Endothelial cell of umbilical vein (primary cell): ENCODE measurements around the gene ZNF652. TPM values are rescaled to one million over a fixed set of nuclear protein-coding genes. Genes with fewer than 3 reads are reported as not detected.

Source experiments
- BruUV-seq: library from RNA; stranded (reverse); fragments of 400-500 nt; replicated peaks from 2 replicates; lab custom pipeline; 2021; lab: Mats Ljungman, UMichigan
- CTCF ChIA-PET: fragments of 300-600, 350-600 bp; sonication (Branson Sonifier 250); formaldehyde crosslinking; loops from one replicate; lab custom pipeline; 2021; ENCODE audit warnings: antibody characterized with exemption, inconsistent platforms; lab: Charles Lee
- POLR2A ChIA-PET: fragments of 300-600, 350-600 bp; sonication (Branson Sonifier 250); formaldehyde crosslinking; loops from one replicate; lab custom pipeline; 2021; ENCODE audit warnings: antibody characterized with exemption, inconsistent platforms; lab: Charles Lee
- DNase-seq: peaks from one replicate; pipeline ENCODE4 v3.0.0-alpha.2; 2011; ENCODE audit warnings: low read depth, low spot score
- FAIRE-seq: peaks from 2 replicates; lab custom pipeline; 2011; peaks lifted over from hg19 to GRCh38; lab: Jason Lieb, UNC
- H2AFZ ChIP-seq: 2 replicates; pipeline ENCODE4 v1.6.0; 2012; ENCODE audit warnings: low read depth, low read length, control low read depth, inconsistent platforms
- H3K27ac ChIP-seq: 2 replicates; pipeline ENCODE4 v1.5.1; 2011; ENCODE audit warnings: low read depth, mild to moderate bottlenecking, control low read depth, low read length, moderate library complexity; ENCODE audit not compliant: insufficient read depth
- H3K27me3 ChIP-seq, 2 experiments: 2 replicates each; pipeline versions ENCODE4 v1.6.0 to v1.6.1; 2011; ENCODE audit warnings: low read length in 2 of 2, mixed read lengths in 1 of 2; ENCODE audit not compliant: control insufficient read depth in 2 of 2, insufficient read depth in 2 of 2
- H3K36me3 ChIP-seq, 2 experiments: 2 replicates in 1 of 2; 3 replicates in 1 of 2; pipeline ENCODE4 v1.5.1; 2011; ENCODE audit warnings: low read length in 2 of 2, mild to moderate bottlenecking in 1 of 2, moderate library complexity in 1 of 2; ENCODE audit not compliant: control insufficient read depth in 2 of 2, insufficient read depth in 2 of 2; ENCODE audit errors: extremely low read depth in 1 of 2
- H3K4me1 ChIP-seq: 3 replicates; pipeline ENCODE4 v1.5.1; 2011; ENCODE audit warnings: mild to moderate bottlenecking, low read length; ENCODE audit not compliant: control insufficient read depth, insufficient read depth; ENCODE audit errors: extremely low read depth
- H3K4me2 ChIP-seq: 2 replicates; pipeline ENCODE4 v1.6.1; 2011; ENCODE audit warnings: low read length, control low read depth, mixed read lengths; ENCODE audit not compliant: insufficient read depth
- H3K4me3 ChIP-seq, 3 experiments: fragments of 200-600 bp in 1 of 3; sonication (generic), shearing (Covaris generic) in 1 of 3; replicated peaks in 1 of 3; 2 replicates each; pipeline ENCODE4 v1.5.1; 2011 to 2016; ENCODE audit warnings: control low read depth in 3 of 3, low read length in 3 of 3, mild to moderate bottlenecking in 2 of 3, inconsistent platforms in 1 of 3, low read depth in 1 of 3, moderate library complexity in 1 of 3; ENCODE audit not compliant: insufficient read depth in 1 of 3
- H3K79me2 ChIP-seq: 2 replicates; pipeline ENCODE4 v1.6.0; 2012; ENCODE audit warnings: low read length, inconsistent platforms; ENCODE audit not compliant: control insufficient read depth, insufficient read depth
- H3K9ac ChIP-seq: replicated peaks from 2 replicates; pipeline ENCODE3; 2011; ENCODE audit warnings: low read length, control low read depth; ENCODE audit not compliant: insufficient read depth; ENCODE audit errors: extremely low read depth
- H3K9me1 ChIP-seq: replicated peaks from 3 replicates; pipeline ENCODE4 v1.6.0; 2011; ENCODE audit warnings: mild to moderate bottlenecking, low read length; ENCODE audit not compliant: control insufficient read depth, insufficient read depth; ENCODE audit errors: extremely low read depth
- H3K9me3 ChIP-seq: replicated peaks from 2 replicates; pipeline ENCODE4 v1.5.1; 2012; ENCODE audit warnings: low read length, inconsistent platforms; ENCODE audit not compliant: control insufficient read depth, insufficient read depth
- H4K20me1 ChIP-seq: replicated peaks from 2 replicates; pipeline ENCODE3; 2011; ENCODE audit warnings: mild to moderate bottlenecking, low read length; ENCODE audit not compliant: control insufficient read depth, insufficient read depth; ENCODE audit errors: extremely low read depth
- CTCF ChIP-seq, 2 donors: IDR thresholded peaks; 1 replicate in 1 of 2; 2 replicates in 1 of 2; pipeline ENCODE4 v1.5.1; 2011; ENCODE audit warnings: low read length in 2 of 2, mild to moderate bottlenecking in 2 of 2, moderate library complexity in 2 of 2, control low read depth in 1 of 2, inconsistent platforms in 1 of 2, low read depth in 1 of 2; ENCODE audit not compliant: insufficient read depth in 1 of 2; ENCODE audit errors: extremely low read depth in 1 of 2
- EZH2 ChIP-seq: IDR thresholded peaks from 2 replicates; pipeline ENCODE4 v1.6.1; 2012; ENCODE audit warnings: borderline replicate concordance, low read depth, mild to moderate bottlenecking, moderate library complexity, low read length, inconsistent platforms; ENCODE audit not compliant: severe bottlenecking
- FOS ChIP-seq: IDR thresholded peaks from 2 replicates; pipeline ENCODE4 v1.6.1; 2011; ENCODE audit warnings: mild to moderate bottlenecking, low read length, moderate library complexity, borderline replicate concordance; ENCODE audit not compliant: insufficient read depth
- GATA2 ChIP-seq: IDR thresholded peaks from 2 replicates; pipeline ENCODE4 v1.7.0; 2011; ENCODE audit warnings: low read depth, mild to moderate bottlenecking, moderate library complexity, mixed read lengths, low read length; ENCODE audit not compliant: insufficient read length, insufficient read depth
- JUN ChIP-seq: IDR thresholded peaks from 2 replicates; pipeline ENCODE4 v1.6.1; 2011; ENCODE audit warnings: borderline replicate concordance, low read depth; ENCODE audit not compliant: insufficient read length, insufficient read depth
- MYC ChIP-seq: IDR thresholded peaks from one replicate; pipeline ENCODE4 v1.6.1; 2011; ENCODE audit warnings: mild to moderate bottlenecking, low read depth, low read length
- POLR2A ChIP-seq: IDR thresholded peaks from 2 replicates; pipeline ENCODE4 v1.6.1; 2012; ENCODE audit warnings: low read depth, mild to moderate bottlenecking, control low read depth, low read length
- POLR2AphosphoS5 ChIP-seq: IDR thresholded peaks from 2 replicates; pipeline ENCODE4 v1.6.1; 2012; ENCODE audit warnings: low read depth, mild to moderate bottlenecking, control low read depth, low read length, moderate library complexity; ENCODE audit not compliant: insufficient read depth
- dilution Hi-C: fragments of 300-500 bp; cut with MboI; formaldehyde crosslinking; loops from one replicate; pipeline ENCODE4 v1.15.0; 2019; ENCODE audit warnings: low sequenced_read_pairs; ENCODE audit not compliant: extremely low pct_ligation_motif_present
- intact Hi-C: fragments of 100-400 bp; cut with micrococcal nuclease; formaldehyde crosslinking; loops from one replicate; pipeline ENCODE4 v1.10.0; 2022
- polyA plus RNA-seq, 4 experiments: library from polyadenylated mRNA; depleted of rRNA in 3 of 4; stranded (reverse) in 3 of 4; unstranded in 1 of 4; fragments of >200 nt; gene quantifications; 2 replicates each; pipeline versions ENCODE4 v1.2.1 to v1.2.3, GENCODE V29; 2011 to 2012; ENCODE audit warnings: missing spikeins in 1 of 4
- total RNA-seq: library from RNA; stranded (reverse); gene quantifications from 2 replicates; pipeline ENCODE4 v1.2.3, GENCODE V29; 2021

Gene ZNF652
- total and polyA plus RNA-seq, 2 donors (not counting 3 experiments of a cell fraction or from before 2014, with no cell fraction given), result 6.1 to 18.6 TPM

GRCh38 chr17:49402706-49403105 lies 40.7 kb upstream of the ZNF652 start:
- Histone ChIP-seq H4K20me1 (no peaks in the 10 kb centered on the region), H3K4me2 (no peak overlapping the region), H3K9me3 (no peaks in the 10 kb centered on the region), H3K4me3 (no peak overlapping the region), H3K4me1 (no peaks in the 10 kb centered on the region), H2AFZ (no peak overlapping the region), H3K79me2 (no peaks in the 10 kb centered on the region), H3K9me1 (no peaks in the 10 kb centered on the region), H3K36me3 (peaks cover 21 to 31% of the 10 kb centered on the region in 2 experiments), H3K9ac (no peak overlapping the region), H3K27me3 (no peaks in the 10 kb centered on the region), H3K27ac (no peak overlapping the region)
- TF ChIP-seq JUN, result no peak
- no peak for TF ChIP-seq MYC
- no peak for TF ChIP-seq FOS
- BruUV-seq, result no TSS peak
- intact Hi-C loops, result no loop called here
- POLR2A ChIA-PET, result no interaction called here
- dilution Hi-C loops, result no loop called here
- DNase-seq, result no peak
- FAIRE-seq, result no peak
- CTCF ChIA-PET, result no interaction called here

GRCh38 chr17:49401971-49402611 lies 40.0 kb upstream of the ZNF652 start:
- Histone ChIP-seq H3K4me3 (no peak overlapping the region), H3K27ac (no peak overlapping the region), H3K27me3 (no peaks in the 10 kb centered on the region), H3K4me1 (no peaks in the 10 kb centered on the region), H3K79me2 (no peaks in the 10 kb centered on the region), H4K20me1 (no peaks in the 10 kb centered on the region), H3K4me2 (no peak overlapping the region), H3K9me3 (no peaks in the 10 kb centered on the region), H2AFZ (no peak overlapping the region), H3K9me1 (no peaks in the 10 kb centered on the region), H3K36me3 (peaks cover 16 to 27% of the 10 kb centered on the region in 2 experiments), H3K9ac (no peak overlapping the region)
- no peak for DNase-seq
- intact Hi-C loops (no loop called here), dilution Hi-C loops (no loop called here)
- no TSS peak for BruUV-seq
- ChIA-PET POLR2A (no interaction called here), CTCF (no interaction called here)
- FAIRE-seq, result no peak
- TF ChIP-seq GATA2, result no peak
- TF ChIP-seq MYC, result no peak
- no peak for TF ChIP-seq POLR2A
- TF ChIP-seq CTCF (IDR thresholded peaks at IDR 0.05; ENCODE audit: extremely low read depth in 1 of 2, insufficient read depth in 1 of 2, low read depth in 1 of 2, low read length in 2 of 2), result no peak
- TF ChIP-seq POLR2AphosphoS5, result no peak
- TF ChIP-seq EZH2, result no peak
- TF ChIP-seq JUN, result no peak
